Measurements from ENCODE around the gene ZSWIM8.

- TF ChIP-seq CTCF (IDR thresholded peaks at IDR 0.05) (no peak), POLR2A (IDR thresholded peaks at IDR 0.05; ENCODE audit: low read depth) (no peak), POLR2AphosphoS5 (IDR thresholded peaks at IDR 0.05) (no peak), EP300 (IDR thresholded peaks at IDR 0.05) (no peak)
Measured at GRCh38 chr10:73759512-73760115, 25.8 kb upstream of the ZSWIM8 start.

Measured in esophagus muscularis mucosa (tissue), 4 donors.